BJ (cell line): ENCODE results near the gene LRP5. TPM values are rescaled to one million over a fixed set of nuclear protein-coding genes. Genes with fewer than 3 reads are reported as not detected.

ENCODE experiments used
- CTCF ChIA-PET: fragments of 350-600 bp; formaldehyde crosslinking; extraction: SDS; loops from one replicate; lab custom pipeline; 2021; ENCODE audit warnings: antibody characterized with exemption, inconsistent platforms; lab: Yijun Ruan, JAX
- POLR2A ChIA-PET: fragments of 300-600 bp; sonication (Branson Sonifier 250); formaldehyde crosslinking; extraction: SDS; loops from one replicate; lab custom pipeline; 2021; ENCODE audit warnings: antibody characterized with exemption; lab: Charles Lee
- DNase-seq: peaks from one replicate; pipeline ENCODE4 v3.0.0-alpha.2; 2011; ENCODE audit warnings: low read depth
- H3K27me3 ChIP-seq: 2 replicates; pipeline ENCODE4 v1.6.0; 2011; ENCODE audit warnings: low read length; ENCODE audit not compliant: control insufficient read depth, insufficient read depth
- H3K36me3 ChIP-seq: 2 replicates; pipeline ENCODE4 v1.5.1; 2011; ENCODE audit warnings: low read length; ENCODE audit not compliant: control insufficient read depth, insufficient read depth
- H3K4me3 ChIP-seq: 2 replicates; pipeline ENCODE4 v1.5.1; 2011; ENCODE audit warnings: low read depth, mild to moderate bottlenecking, control low read depth, low read length
- CTCF ChIP-seq: IDR thresholded peaks from 2 replicates; pipeline ENCODE4 v1.5.1; 2011; ENCODE audit warnings: low read depth, mild to moderate bottlenecking, control low read depth, inconsistent platforms, low read length, moderate library complexity; ENCODE audit not compliant: insufficient read depth
- polyA plus RNA-seq: library from polyadenylated mRNA; depleted of rRNA; stranded (reverse); fragments of >200 nt; gene quantifications from 2 replicates; pipeline ENCODE4 v1.2.3, GENCODE V29; 2011

The LRP5 gene
- polyA plus RNA-seq, 1 experiment = 11.5 TPM

GRCh38 chr11:68327586-68328370 is 15.4 kb downstream of the LRP5 start:
- no peak for DNase-seq
- Histone ChIP-seq H3K36me3 (no peaks in the 10 kb centered on the region; the same call in 1 of the 2 replicates), H3K27me3 (no peaks in the 10 kb centered on the region), H3K4me3 (no peak overlapping the region)
- ChIA-PET POLR2A (interaction anchor here (0.8 kb wide), 1 partner anchor 33 kb away, joined by 3 read pairs; no protein-coding TSS in a partner anchor), CTCF (interaction anchor here (1.4 kb wide), 1 partner anchor 58 kb away, joined by 3 read pairs; no protein-coding TSS in a partner anchor)
- TF ChIP-seq CTCF = no peak

GRCh38 chr11:68328374-68329091 is 16.1 kb downstream of the LRP5 start:
- Histone ChIP-seq H3K36me3 (no peaks in the 10 kb centered on the region; the same call in 1 of the 2 replicates), H3K4me3 (no peak overlapping the region), H3K27me3 (no peaks in the 10 kb centered on the region)
- DNase-seq = no peak
- ChIA-PET CTCF (interaction anchor here (1.4 kb wide), 1 partner anchor 57 kb away, joined by 3 read pairs; no protein-coding TSS in a partner anchor), POLR2A (no interaction called here)
- no peak for TF ChIP-seq CTCF

- no peaks in the 10 kb centered on the region; the same call in 1 of the 2 replicates for H3K36me3 ChIP-seq
- H3K27me3 ChIP-seq = no peaks in the 10 kb centered on the region
- CTCF ChIA-PET = no interaction called here
- no peak overlapping the region for H3K4me3 ChIP-seq
- TF ChIP-seq CTCF = no peak
- no peak for DNase-seq
- POLR2A ChIA-PET = no interaction called here
Observed at GRCh38 chr11:68329536-68329935, 17.1 kb downstream of the LRP5 start.

- DNase-seq = no peak
- POLR2A ChIA-PET = no interaction called here
Observed at GRCh38 chr11:68329978-68330699, 17.7 kb downstream of the LRP5 start.

More at GRCh38 chr11:68329978-68330699, 17.7 kb downstream of the LRP5 start:
- no peaks in the 10 kb centered on the region for H3K27me3 ChIP-seq
- TF ChIP-seq CTCF = no peak
- H3K4me3 ChIP-seq = no peak overlapping the region
- H3K36me3 ChIP-seq = no peaks in the 10 kb centered on the region; the same call in 1 of the 2 replicates
- CTCF ChIA-PET = no interaction called here
